GM12864 (cell line): ENCODE data around the gene SPNS3.

Experiments
- DNase-seq: peaks from one replicate; pipeline ENCODE4 v3.0.0-alpha.2; 2011; ENCODE audit warnings: low read depth
- H3K4me3 ChIP-seq: 2 replicates; pipeline ENCODE4 v1.5.1; 2011; ENCODE audit warnings: mild to moderate bottlenecking, low read depth, low read length, control low read depth
- CTCF ChIP-seq: IDR thresholded peaks from 2 replicates; pipeline ENCODE4 v1.5.1; 2011; ENCODE audit warnings: low read depth, mild to moderate bottlenecking, moderate library complexity, low read length, control low read depth, inconsistent platforms; ENCODE audit errors: missing control alignments

The SPNS3 gene

GRCh38 chr17:4426499-4427208 lies 7.1 kb upstream of the SPNS3 start:
- TF ChIP-seq CTCF: no peak
- DNase-seq: no peak
- H3K4me3 ChIP-seq: no peak overlapping the region

GRCh38 chr17:4427505-4427904 lies 6.2 kb upstream of the SPNS3 start:
- TF ChIP-seq CTCF: no peak
- H3K4me3 ChIP-seq: no peak overlapping the region
- no peak for DNase-seq

GRCh38 chr17:4436381-4436780 lies 2.6 kb downstream of the SPNS3 start:
- DNase-seq: no peak
- no peak for TF ChIP-seq CTCF
- no peak overlapping the region for H3K4me3 ChIP-seq

- H3K4me3 ChIP-seq: no peak overlapping the region
- no peak for DNase-seq
- TF ChIP-seq CTCF: no peak
Measured at GRCh38 chr17:4436846-4437245, 3.1 kb downstream of the SPNS3 start.

GRCh38 chr17:4438162-4438944 lies 4.6 kb downstream of the SPNS3 start:
- no peak overlapping the region for H3K4me3 ChIP-seq
- no peak for TF ChIP-seq CTCF
- no peak for DNase-seq

GRCh38 chr17:4440021-4440420 lies 6.3 kb downstream of the SPNS3 start:
- DNase-seq: no peak

More at GRCh38 chr17:4440021-4440420, 6.3 kb downstream of the SPNS3 start:
- TF ChIP-seq CTCF: no peak
- no peak overlapping the region for H3K4me3 ChIP-seq
